SK-N-SH (cell line): ENCODE results near the gene LRSAM1. TPM values are rescaled to one million over a fixed set of nuclear protein-coding genes. Genes with fewer than 3 reads are reported as not detected.

Experiments
- CTCF ChIA-PET: fragments of 300-600, 350-600 bp; formaldehyde crosslinking; extraction: SDS; loops from one replicate; lab custom pipeline; 2021; lab: Yijun Ruan, JAX
- POLR2A ChIA-PET: fragments of 350-600 bp; sonication (Branson Sonifier 250); formaldehyde crosslinking; extraction: SDS; loops from one replicate; lab custom pipeline; 2020; ENCODE audit warnings: antibody characterized with exemption, inconsistent platforms; lab: Yijun Ruan, JAX
- DNase-seq: peaks from one replicate; pipeline ENCODE4 v3.0.0; 2012
- H2AFZ ChIP-seq: fragments of 200-600 bp; sonication (generic); 2 replicates; pipeline ENCODE4 v1.8.1; 2016; ENCODE audit warnings: antibody characterized with exemption, mild to moderate bottlenecking, low read depth
- H3F3A ChIP-seq: fragments of 200-600 bp; sonication (generic); replicated peaks from 2 replicates; pipeline ENCODE3; 2016; ENCODE audit warnings: antibody characterized with exemption, mild to moderate bottlenecking; ENCODE audit not compliant: insufficient read depth
- H3K27ac ChIP-seq, 2 experiments: fragments of 200-500 bp in 1 of 2; fragments of 200-600 bp in 1 of 2; sonication (Bioruptor generic) in 1 of 2; sonication (generic), shearing (Covaris generic) in 1 of 2; 2 replicates each; pipeline versions ENCODE4 v1.5.1 to v1.6.1; 2014 to 2016; ENCODE audit warnings: low read depth in 2 of 2, inconsistent platforms in 1 of 2, low read length in 1 of 2, mild to moderate bottlenecking in 1 of 2, mixed read lengths in 1 of 2
- H3K27me3 ChIP-seq: fragments of 200-600 bp; sonication (generic), shearing (Covaris generic); 2 replicates; pipeline ENCODE4 v1.6.1; 2016; ENCODE audit warnings: mixed run types; ENCODE audit not compliant: insufficient read depth
- H3K36me3 ChIP-seq, 2 experiments: fragments of 200-500 bp in 1 of 2; fragments of 200-600 bp in 1 of 2; sonication (Bioruptor generic) in 1 of 2; sonication (generic) in 1 of 2; replicated peaks in 1 of 2; 2 replicates each; pipeline versions ENCODE3 to v1.5.1; 2014 to 2016; ENCODE audit warnings: low read length in 1 of 2, mild to moderate bottlenecking in 1 of 2; ENCODE audit not compliant: insufficient read depth in 2 of 2, control insufficient read depth in 1 of 2
- H3K4me1 ChIP-seq, 2 experiments: fragments of 200-500 bp in 1 of 2; fragments of 200-600 bp in 1 of 2; sonication (Bioruptor generic) in 1 of 2; sonication (generic), shearing (Covaris generic) in 1 of 2; 2 replicates each; pipeline versions ENCODE4 v1.5.1 to v1.6.1; 2014 to 2016; ENCODE audit warnings: low read depth in 1 of 2, low read length in 1 of 2, mixed run types in 1 of 2; ENCODE audit not compliant: insufficient read depth in 2 of 2, control insufficient read depth in 1 of 2
- H3K4me2 ChIP-seq: fragments of 200-600 bp; sonication (generic), shearing (Covaris generic); 2 replicates; pipeline ENCODE4 v1.6.1; 2017; ENCODE audit warnings: mixed run types
- H3K4me3 ChIP-seq, 2 experiments: fragments of 200-500 bp in 1 of 2; fragments of 200-600 bp in 1 of 2; sonication (Bioruptor generic) in 1 of 2; sonication (generic), shearing (Covaris generic) in 1 of 2; 2 replicates each; pipeline versions ENCODE4 v1.5.1 to v1.8.1; 2014 to 2016; ENCODE audit warnings: low read depth in 2 of 2, inconsistent platforms in 1 of 2, low read length in 1 of 2, mild to moderate bottlenecking in 1 of 2, mixed read lengths in 1 of 2, moderate library complexity in 1 of 2
- H3K79me2 ChIP-seq: fragments of 200-600 bp; sonication (generic); 2 replicates; pipeline ENCODE4 v1.8.1; 2017; ENCODE audit warnings: mild to moderate bottlenecking; ENCODE audit not compliant: insufficient read depth
- H3K9ac ChIP-seq: fragments of 200-600 bp; sonication (generic); 2 replicates; pipeline ENCODE4 v1.6.1; 2017; ENCODE audit warnings: mixed run types
- H3K9me2 ChIP-seq: fragments of 200-600 bp; sonication (generic); 2 replicates; pipeline ENCODE4 v1.6.1; 2017; ENCODE audit warnings: mixed run types
- H3K9me3 ChIP-seq: fragments of 200-600 bp; sonication (generic); 2 replicates; pipeline ENCODE4 v1.6.1; 2017; ENCODE audit warnings: mixed run types, mild to moderate bottlenecking, moderate library complexity
- H4K20me1 ChIP-seq: fragments of 200-600 bp; sonication (generic); 2 replicates; pipeline ENCODE4 v1.6.1; 2017; ENCODE audit warnings: mild to moderate bottlenecking, mixed run types; ENCODE audit not compliant: insufficient read depth
- CHD2 ChIP-seq: fragments of 150-350 bp; IDR thresholded peaks from 2 replicates; pipeline ENCODE4 v1.6.1; 2018; ENCODE audit warnings: low read length; ENCODE audit not compliant: partially characterized antibody
- ELF1 ChIP-seq: IDR thresholded peaks from 2 replicates; pipeline ENCODE4 v1.4.0; 2012
- EP300 ChIP-seq, 2 experiments: IDR thresholded peaks; 2 replicates each; pipeline versions ENCODE4 v1.4.0 to v1.6.1; 2012; ENCODE audit warnings: borderline replicate concordance in 1 of 2, low read depth in 1 of 2, low read length in 1 of 2
- EZH2phosphoT487 ChIP-seq: fragments of 200-600 bp; sonication (generic); IDR thresholded peaks from 2 replicates; pipeline ENCODE4 v1.6.1; 2017; ENCODE audit warnings: low read depth, mixed run types, mild to moderate bottlenecking, antibody characterized with exemption, moderate library complexity, borderline replicate concordance
- FOSL2 ChIP-seq: IDR thresholded peaks from 2 replicates; pipeline ENCODE4 v1.4.0; 2012; ENCODE audit warnings: low read depth, mild to moderate bottlenecking, moderate library complexity, borderline replicate concordance
- FOXJ3 ChIP-seq: sonication (generic); formaldehyde crosslinking; IDR thresholded peaks from 2 replicates; pipeline ENCODE4 v1.5.1; 2020; ENCODE audit warnings: mild to moderate bottlenecking, missing genetic modification reagents
- MEF2A ChIP-seq: IDR thresholded peaks from 2 replicates; pipeline ENCODE4 v1.4.0; 2012; ENCODE audit warnings: low read depth, borderline replicate concordance
- NFIC ChIP-seq: IDR thresholded peaks from 2 replicates; pipeline ENCODE4 v1.4.0; 2012; ENCODE audit warnings: borderline replicate concordance
- NRF1 ChIP-seq: IDR thresholded peaks from 2 replicates; pipeline ENCODE4 v1.6.1; 2012; ENCODE audit warnings: low read depth, mild to moderate bottlenecking, low read length
- RCOR1 ChIP-seq: fragments of 150-350 bp; IDR thresholded peaks from 2 replicates; pipeline ENCODE4 v1.6.1; 2017; ENCODE audit warnings: antibody characterized with exemption, low read length
- RFX5 ChIP-seq: IDR thresholded peaks from 2 replicates; pipeline ENCODE4 v1.6.1; 2012; ENCODE audit warnings: mild to moderate bottlenecking, improper control_type of control experiment, low read length
- RXRA ChIP-seq: IDR thresholded peaks from 2 replicates; pipeline ENCODE4 v1.4.0; 2012; ENCODE audit warnings: low read depth, mild to moderate bottlenecking, borderline replicate concordance
- SMC3 ChIP-seq: IDR thresholded peaks from 2 replicates; pipeline ENCODE4 v1.6.1; 2012; ENCODE audit warnings: low read depth, low read length, improper control_type of control experiment
- TAF1 ChIP-seq: IDR thresholded peaks from 2 replicates; pipeline ENCODE4 v1.6.1; 2012; ENCODE audit warnings: low read depth, mild to moderate bottlenecking, low read length, moderate library complexity, borderline replicate concordance
- TCF12 ChIP-seq: IDR thresholded peaks from 2 replicates; pipeline ENCODE4 v1.4.0; 2012
- TEAD4 ChIP-seq: IDR thresholded peaks from 2 replicates; pipeline ENCODE4 v1.4.0; 2012; ENCODE audit warnings: mild to moderate bottlenecking, borderline replicate concordance; ENCODE audit not compliant: insufficient read depth
- YY1 ChIP-seq: IDR thresholded peaks from 2 replicates; pipeline ENCODE4 v1.4.0; 2012; ENCODE audit warnings: low read depth, mild to moderate bottlenecking
- WGBS: methylation state at CpG from one replicate; pipeline ENCODE4 v1.1.6; 2017; ENCODE audit warnings: low lambda C conversion rate; 5-methylcytosine and 5-hydroxymethylcytosine counted together
- polyA plus RNA-seq, 3 experiments: library from polyadenylated mRNA; depleted of rRNA; stranded (reverse); fragments of >200 nt; gene quantifications; 2 replicates each; pipeline ENCODE4 v1.2.3, GENCODE V29; 2012
- TF ChIP-seq, protein P1 (sequence below): IDR thresholded peaks from 2 replicates; pipeline ENCODE4 v1.6.1; 2012; ENCODE audit warnings: mild to moderate bottlenecking, low read depth, low read length, moderate library complexity
- TF ChIP-seq, protein P2 (sequence below): fragments of 200-600 bp; sonication (generic); IDR thresholded peaks from 2 replicates; pipeline ENCODE4 v1.6.1; 2017; ENCODE audit warnings: antibody characterized with exemption, mild to moderate bottlenecking, moderate library complexity
- TF ChIP-seq, protein P3 (sequence below): fragments of 150-350 bp; IDR thresholded peaks from 2 replicates; pipeline ENCODE4 v1.6.1; 2017; ENCODE audit warnings: antibody characterized with exemption, low read length, low read depth, borderline replicate concordance
- TF ChIP-seq, protein P4 (sequence below): IDR thresholded peaks from 2 replicates; pipeline ENCODE4 v1.4.0; 2012; ENCODE audit warnings: low read depth, borderline replicate concordance
- TF ChIP-seq, protein P5 (sequence below): IDR thresholded peaks from 2 replicates; pipeline ENCODE4 v1.4.0; 2012; ENCODE audit warnings: low read depth
- TF ChIP-seq, protein P6 (sequence below): IDR thresholded peaks from 2 replicates; pipeline ENCODE4 v1.4.0; 2012; ENCODE audit warnings: low read depth, borderline replicate concordance

The LRSAM1 gene
- polyA plus RNA-seq, 1 of the 3 experiments (the other 2 are of a cell fraction): 8.0 TPM

DNA sequence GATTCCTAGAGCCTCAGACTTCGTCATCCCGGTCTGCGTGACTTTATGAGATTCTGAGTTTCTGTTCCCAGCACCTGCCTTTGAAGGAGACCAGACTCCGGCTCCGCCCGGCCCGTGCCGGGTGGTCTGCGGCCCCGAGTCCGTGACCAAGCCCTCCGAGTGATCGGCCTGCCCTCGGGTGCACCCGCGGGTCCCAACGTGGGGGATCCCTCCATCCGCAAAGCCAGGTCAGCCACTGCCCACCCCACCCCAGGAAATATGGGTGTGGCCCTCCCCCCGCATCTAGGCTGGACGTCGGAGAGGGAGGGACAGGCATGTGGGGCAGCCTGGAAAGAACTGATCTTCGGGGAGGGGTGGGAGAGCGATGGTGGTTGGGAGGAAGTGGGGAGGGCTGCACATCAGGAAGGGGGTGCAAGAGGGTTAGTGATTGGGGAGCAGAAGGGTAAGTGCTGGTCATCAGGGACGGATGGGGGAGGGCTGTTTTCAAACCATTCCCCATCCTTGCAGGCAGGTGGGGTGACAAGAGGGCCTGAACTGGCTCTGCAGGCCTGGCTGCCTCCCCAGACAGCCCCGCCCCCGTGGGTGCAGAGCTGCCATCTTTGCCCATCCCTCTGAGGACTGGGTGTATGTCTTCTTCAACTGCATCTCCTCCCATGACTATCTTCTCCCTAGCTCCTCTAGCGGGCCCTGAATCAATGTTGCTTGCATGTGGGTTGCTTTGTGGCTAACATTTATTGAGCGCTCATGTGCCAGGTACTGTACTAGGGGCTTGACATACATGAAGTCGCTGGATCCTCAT lies 747 bp downstream of the LRSAM1 start:
- DNase-seq: peak; percentile 81
- peaks cover 63% of the 10 kb centered on the region for H3K79me2 ChIP-seq
- no peaks in the 10 kb centered on the region for H3K27me3 ChIP-seq
- peaks cover 43% of the 10 kb centered on the region for H3F3A ChIP-seq
- peak overlapping the region; percentile 95 for H3K9ac ChIP-seq
- peaks cover 39% of the 10 kb centered on the region for H4K20me1 ChIP-seq
- H3K4me1 ChIP-seq: peaks cover 5 to 40% of the 10 kb centered on the region in 2 experiments; a peak in 3 of 4 replicates
- peak overlapping the region; percentile 90 for H2AFZ ChIP-seq
- H3K36me3 ChIP-seq: peaks cover 26 to 51% of the 10 kb centered on the region in 2 experiments
- peak overlapping the region; percentile 77 to 95 for H3K27ac ChIP-seq
- 4% methylated on average over 25 of the region's 29 CpGs for WGBS
- H3K9me2 ChIP-seq: no peaks in the 10 kb centered on the region
- no peaks in the 10 kb centered on the region for H3K9me3 ChIP-seq
- H3K4me2 ChIP-seq: peak overlapping the region; percentile 95
- peak overlapping the region; percentile 92 to 99 for H3K4me3 ChIP-seq
- ChIA-PET POLR2A (interaction anchor here (0.5 to 3.2 kb wide), 6 partner anchors 9 to 133 kb away, joined by 3 to 12 read pairs (median 4); partner anchors contain the start of gene SLC2A8), CTCF (interaction anchor here (1.0 to 1.9 kb wide), 2 partner anchors 8 to 11 kb away, joined by 3 to 5 read pairs; no protein-coding TSS in a partner anchor)
- no peak for TF ChIP-seq RXRA
- TF ChIP-seq, protein P1, sequence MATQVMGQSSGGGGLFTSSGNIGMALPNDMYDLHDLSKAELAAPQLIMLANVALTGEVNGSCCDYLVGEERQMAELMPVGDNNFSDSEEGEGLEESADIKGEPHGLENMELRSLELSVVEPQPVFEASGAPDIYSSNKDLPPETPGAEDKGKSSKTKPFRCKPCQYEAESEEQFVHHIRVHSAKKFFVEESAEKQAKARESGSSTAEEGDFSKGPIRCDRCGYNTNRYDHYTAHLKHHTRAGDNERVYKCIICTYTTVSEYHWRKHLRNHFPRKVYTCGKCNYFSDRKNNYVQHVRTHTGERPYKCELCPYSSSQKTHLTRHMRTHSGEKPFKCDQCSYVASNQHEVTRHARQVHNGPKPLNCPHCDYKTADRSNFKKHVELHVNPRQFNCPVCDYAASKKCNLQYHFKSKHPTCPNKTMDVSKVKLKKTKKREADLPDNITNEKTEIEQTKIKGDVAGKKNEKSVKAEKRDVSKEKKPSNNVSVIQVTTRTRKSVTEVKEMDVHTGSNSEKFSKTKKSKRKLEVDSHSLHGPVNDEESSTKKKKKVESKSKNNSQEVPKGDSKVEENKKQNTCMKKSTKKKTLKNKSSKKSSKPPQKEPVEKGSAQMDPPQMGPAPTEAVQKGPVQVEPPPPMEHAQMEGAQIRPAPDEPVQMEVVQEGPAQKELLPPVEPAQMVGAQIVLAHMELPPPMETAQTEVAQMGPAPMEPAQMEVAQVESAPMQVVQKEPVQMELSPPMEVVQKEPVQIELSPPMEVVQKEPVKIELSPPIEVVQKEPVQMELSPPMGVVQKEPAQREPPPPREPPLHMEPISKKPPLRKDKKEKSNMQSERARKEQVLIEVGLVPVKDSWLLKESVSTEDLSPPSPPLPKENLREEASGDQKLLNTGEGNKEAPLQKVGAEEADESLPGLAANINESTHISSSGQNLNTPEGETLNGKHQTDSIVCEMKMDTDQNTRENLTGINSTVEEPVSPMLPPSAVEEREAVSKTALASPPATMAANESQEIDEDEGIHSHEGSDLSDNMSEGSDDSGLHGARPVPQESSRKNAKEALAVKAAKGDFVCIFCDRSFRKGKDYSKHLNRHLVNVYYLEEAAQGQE: no peak
- TF ChIP-seq, protein P2, sequence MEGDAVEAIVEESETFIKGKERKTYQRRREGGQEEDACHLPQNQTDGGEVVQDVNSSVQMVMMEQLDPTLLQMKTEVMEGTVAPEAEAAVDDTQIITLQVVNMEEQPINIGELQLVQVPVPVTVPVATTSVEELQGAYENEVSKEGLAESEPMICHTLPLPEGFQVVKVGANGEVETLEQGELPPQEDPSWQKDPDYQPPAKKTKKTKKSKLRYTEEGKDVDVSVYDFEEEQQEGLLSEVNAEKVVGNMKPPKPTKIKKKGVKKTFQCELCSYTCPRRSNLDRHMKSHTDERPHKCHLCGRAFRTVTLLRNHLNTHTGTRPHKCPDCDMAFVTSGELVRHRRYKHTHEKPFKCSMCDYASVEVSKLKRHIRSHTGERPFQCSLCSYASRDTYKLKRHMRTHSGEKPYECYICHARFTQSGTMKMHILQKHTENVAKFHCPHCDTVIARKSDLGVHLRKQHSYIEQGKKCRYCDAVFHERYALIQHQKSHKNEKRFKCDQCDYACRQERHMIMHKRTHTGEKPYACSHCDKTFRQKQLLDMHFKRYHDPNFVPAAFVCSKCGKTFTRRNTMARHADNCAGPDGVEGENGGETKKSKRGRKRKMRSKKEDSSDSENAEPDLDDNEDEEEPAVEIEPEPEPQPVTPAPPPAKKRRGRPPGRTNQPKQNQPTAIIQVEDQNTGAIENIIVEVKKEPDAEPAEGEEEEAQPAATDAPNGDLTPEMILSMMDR: no peak; the same call in 1 of the 2 replicates
- peak; percentile 57 for TF ChIP-seq CHD2
- TF ChIP-seq FOSL2: no peak
- TF ChIP-seq, protein P3, sequence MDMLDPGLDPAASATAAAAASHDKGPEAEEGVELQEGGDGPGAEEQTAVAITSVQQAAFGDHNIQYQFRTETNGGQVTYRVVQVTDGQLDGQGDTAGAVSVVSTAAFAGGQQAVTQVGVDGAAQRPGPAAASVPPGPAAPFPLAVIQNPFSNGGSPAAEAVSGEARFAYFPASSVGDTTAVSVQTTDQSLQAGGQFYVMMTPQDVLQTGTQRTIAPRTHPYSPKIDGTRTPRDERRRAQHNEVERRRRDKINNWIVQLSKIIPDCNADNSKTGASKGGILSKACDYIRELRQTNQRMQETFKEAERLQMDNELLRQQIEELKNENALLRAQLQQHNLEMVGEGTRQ: no peak
- TF ChIP-seq RCOR1: no peak
- TF ChIP-seq, protein P4, sequence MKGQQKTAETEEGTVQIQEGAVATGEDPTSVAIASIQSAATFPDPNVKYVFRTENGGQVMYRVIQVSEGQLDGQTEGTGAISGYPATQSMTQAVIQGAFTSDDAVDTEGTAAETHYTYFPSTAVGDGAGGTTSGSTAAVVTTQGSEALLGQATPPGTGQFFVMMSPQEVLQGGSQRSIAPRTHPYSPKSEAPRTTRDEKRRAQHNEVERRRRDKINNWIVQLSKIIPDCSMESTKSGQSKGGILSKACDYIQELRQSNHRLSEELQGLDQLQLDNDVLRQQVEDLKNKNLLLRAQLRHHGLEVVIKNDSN: no peak
- TF ChIP-seq EP300 (IDR thresholded peaks at IDR 0.05; ENCODE audit: borderline replicate concordance in 1 of 2, low read depth in 1 of 2, low read length in 1 of 2): no peak
- no peak for TF ChIP-seq ELF1
- no peak for TF ChIP-seq NRF1
- TF ChIP-seq RFX5: no peak
- TF ChIP-seq, protein P5, sequence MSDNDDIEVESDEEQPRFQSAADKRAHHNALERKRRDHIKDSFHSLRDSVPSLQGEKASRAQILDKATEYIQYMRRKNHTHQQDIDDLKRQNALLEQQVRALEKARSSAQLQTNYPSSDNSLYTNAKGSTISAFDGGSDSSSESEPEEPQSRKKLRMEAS: 0 out of 2 replicates have a peak, but pooled peaks have one; percentile 62
- TF ChIP-seq EZH2phosphoT487: no peak
- no peak for TF ChIP-seq TAF1
- TF ChIP-seq TCF12: no peak
- no peak for TF ChIP-seq TEAD4
- TF ChIP-seq, protein P6, sequence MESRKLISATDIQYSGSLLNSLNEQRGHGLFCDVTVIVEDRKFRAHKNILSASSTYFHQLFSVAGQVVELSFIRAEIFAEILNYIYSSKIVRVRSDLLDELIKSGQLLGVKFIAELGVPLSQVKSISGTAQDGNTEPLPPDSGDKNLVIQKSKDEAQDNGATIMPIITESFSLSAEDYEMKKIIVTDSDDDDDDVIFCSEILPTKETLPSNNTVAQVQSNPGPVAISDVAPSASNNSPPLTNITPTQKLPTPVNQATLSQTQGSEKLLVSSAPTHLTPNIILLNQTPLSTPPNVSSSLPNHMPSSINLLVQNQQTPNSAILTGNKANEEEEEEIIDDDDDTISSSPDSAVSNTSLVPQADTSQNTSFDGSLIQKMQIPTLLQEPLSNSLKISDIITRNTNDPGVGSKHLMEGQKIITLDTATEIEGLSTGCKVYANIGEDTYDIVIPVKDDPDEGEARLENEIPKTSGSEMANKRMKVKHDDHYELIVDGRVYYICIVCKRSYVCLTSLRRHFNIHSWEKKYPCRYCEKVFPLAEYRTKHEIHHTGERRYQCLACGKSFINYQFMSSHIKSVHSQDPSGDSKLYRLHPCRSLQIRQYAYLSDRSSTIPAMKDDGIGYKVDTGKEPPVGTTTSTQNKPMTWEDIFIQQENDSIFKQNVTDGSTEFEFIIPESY: no peak; the same call in 1 of the 2 replicates
- TF ChIP-seq FOXJ3 (CRISPR knock-in tag): no peak
- no peak for TF ChIP-seq SMC3
- peak; percentile 77 for TF ChIP-seq YY1
- no peak for TF ChIP-seq MEF2A
- TF ChIP-seq NFIC: no peak
